Upper lobe of right lung (tissue), 1 donor: ENCODE measurements around the gene ZBTB7C. TPM values are rescaled to one million over a fixed set of nuclear protein-coding genes. Genes with fewer than 3 reads are reported as not detected.

Experiments used
- ATAC-seq: fragments of 200-7000 bp; cut with Tn5 transposase; one replicate; pipeline ENCODE4 v1.9.1; 2020; ENCODE audit warnings: mild to moderate bottlenecking, moderate library complexity
- DNase-seq: peaks from one replicate; pipeline ENCODE4 v3.0.0-alpha.2; 2020
- H3K27ac ChIP-seq: fragments of 200-600 bp; one replicate; pipeline ENCODE4 v1.8.0; 2022
- H3K27me3 ChIP-seq: fragments of 200-600 bp; one replicate; pipeline ENCODE4 v1.8.0; 2022; ENCODE audit warnings: mild to moderate bottlenecking
- H3K36me3 ChIP-seq: fragments of 200-600 bp; one replicate; pipeline ENCODE4 v1.8.0; 2022
- H3K4me1 ChIP-seq: fragments of 200-600 bp; one replicate; pipeline ENCODE4 v1.8.0; 2022
- H3K4me3 ChIP-seq: fragments of 200-600 bp; one replicate; pipeline ENCODE4 v1.8.0; 2022; ENCODE audit warnings: mild to moderate bottlenecking
- H3K9me3 ChIP-seq: fragments of 200-600 bp; one replicate; pipeline ENCODE4 v1.8.0; 2022
- CTCF ChIP-seq: fragments of 200-600 bp; IDR thresholded peaks from one replicate; pipeline ENCODE4 v1.8.0; 2022; ENCODE audit warnings: antibody characterized with exemption
- intact Hi-C: fragments of 100-400 bp; cut with DNase I; formaldehyde crosslinking; loops from one replicate; pipeline ENCODE4 v1.11.0; 2022
- total RNA-seq: library from RNA; stranded (reverse); fragmentation: NEBNext Ultra II Directional; extraction: Animal tissue kit (Norgen Biotek cat#: 25700); gene quantifications from one replicate; pipeline ENCODE4 v1.2.1, GENCODE V29; 2021
- donor health status: DM: no; HTN: yes; CAD: no; lungs with severe emphysema.

The ZBTB7C gene
- total RNA-seq, 1 donor from 2014 or later = 17.7 TPM

DNA sequence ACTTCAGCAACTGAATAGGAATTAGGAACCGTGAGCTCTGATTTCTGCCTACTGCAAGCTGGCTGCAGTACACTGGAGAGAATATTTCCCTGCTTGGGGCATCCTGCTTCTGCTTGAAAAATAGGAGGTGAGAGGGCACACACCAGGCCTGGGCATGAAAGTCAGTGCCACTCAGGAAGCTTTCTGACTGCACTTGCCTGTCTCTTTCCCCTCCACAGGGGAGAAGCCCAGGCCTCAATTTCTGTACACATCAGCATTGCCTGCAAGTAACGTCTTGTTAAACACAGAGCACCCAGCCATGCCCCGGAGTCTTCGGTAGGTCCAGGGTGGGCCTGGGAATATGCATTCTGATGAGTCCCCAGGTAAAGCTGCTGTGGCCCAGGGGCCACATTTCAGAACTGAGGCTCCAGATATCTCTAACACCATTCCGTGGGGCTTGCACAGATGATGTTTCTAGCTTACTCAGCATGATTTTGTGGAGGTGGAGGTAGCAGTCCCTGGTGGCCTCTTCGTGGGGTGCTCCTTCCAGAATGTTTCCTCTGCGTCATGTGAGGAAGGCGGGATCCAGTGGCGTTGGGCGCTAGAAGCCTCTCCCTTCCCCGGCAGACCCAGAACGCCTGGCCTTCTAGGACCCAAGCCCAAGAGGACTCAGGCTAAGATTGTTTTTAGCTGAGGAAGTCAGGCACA lies 114.1 kb downstream of the ZBTB7C start:
- no peak for ATAC-seq
- no peak overlapping the region for H3K27ac ChIP-seq

DNA sequence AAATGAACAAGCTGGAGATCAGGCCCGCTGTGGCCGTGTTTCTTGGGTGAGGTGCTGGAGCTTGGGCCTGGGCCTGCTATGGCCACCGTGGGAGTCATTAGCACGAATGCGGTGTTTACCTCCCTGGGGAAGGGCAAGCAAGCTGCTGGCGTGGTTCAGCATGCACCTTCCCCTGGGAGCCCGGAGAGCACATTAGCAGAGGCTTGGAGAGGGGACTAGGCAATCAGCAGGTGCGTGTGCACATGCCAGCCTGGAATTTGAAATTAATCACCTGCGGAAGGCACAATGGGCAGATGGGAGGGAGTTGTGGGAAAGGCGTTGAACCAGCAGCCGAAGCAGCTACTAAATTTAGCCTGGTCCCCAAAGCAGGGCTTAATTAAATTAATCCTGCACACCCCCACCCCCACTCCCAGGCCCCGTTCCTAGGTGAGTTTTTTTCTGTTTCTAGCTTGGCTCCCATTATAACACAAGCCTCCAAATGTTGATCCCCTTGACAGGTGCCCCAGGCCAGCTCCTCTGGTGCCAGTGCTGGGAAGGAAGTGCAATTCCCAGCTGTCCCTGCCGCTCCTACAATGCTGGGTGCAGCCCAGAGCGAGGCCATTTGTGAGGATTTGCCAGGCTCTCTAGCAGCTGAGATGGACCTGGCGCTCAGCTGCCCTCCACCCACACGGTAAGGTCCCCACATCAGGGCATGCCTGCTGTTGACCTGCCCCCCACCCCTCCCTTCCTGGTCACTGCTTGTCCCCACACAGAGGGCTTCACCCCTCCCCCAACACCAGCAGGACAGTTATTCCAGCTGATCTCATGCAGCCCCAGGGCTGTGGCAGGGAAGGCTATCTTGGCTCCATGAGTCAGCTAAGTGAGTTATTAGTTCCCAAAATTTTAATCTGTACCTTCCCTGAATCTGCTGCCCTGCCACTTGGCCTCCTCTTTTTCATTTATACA lies 115.0 kb downstream of the ZBTB7C start:
- ATAC-seq = no peak
- Histone ChIP-seq H3K9me3 (no peaks in the 10 kb centered on the region), H3K27me3 (no peaks in the 10 kb centered on the region), H3K4me3 (no peak overlapping the region), H3K36me3 (no peaks in the 10 kb centered on the region), H3K27ac (no peak overlapping the region), H3K4me1 (no peaks in the 10 kb centered on the region)
- intact Hi-C loops = no loop called here
- peak; percentile 47 for DNase-seq
- TF ChIP-seq CTCF = no peak

More for the DNA sequence above, 114.1 kb downstream of the ZBTB7C start:
- intact Hi-C loops = no loop called here
- peak; percentile 39 for DNase-seq
- TF ChIP-seq CTCF = no peak
- H3K27me3 ChIP-seq = no peaks in the 10 kb centered on the region
- no peaks in the 10 kb centered on the region for H3K4me1 ChIP-seq
- no peaks in the 10 kb centered on the region for H3K9me3 ChIP-seq
- no peak overlapping the region for H3K4me3 ChIP-seq
- H3K36me3 ChIP-seq = no peaks in the 10 kb centered on the region

DNA sequence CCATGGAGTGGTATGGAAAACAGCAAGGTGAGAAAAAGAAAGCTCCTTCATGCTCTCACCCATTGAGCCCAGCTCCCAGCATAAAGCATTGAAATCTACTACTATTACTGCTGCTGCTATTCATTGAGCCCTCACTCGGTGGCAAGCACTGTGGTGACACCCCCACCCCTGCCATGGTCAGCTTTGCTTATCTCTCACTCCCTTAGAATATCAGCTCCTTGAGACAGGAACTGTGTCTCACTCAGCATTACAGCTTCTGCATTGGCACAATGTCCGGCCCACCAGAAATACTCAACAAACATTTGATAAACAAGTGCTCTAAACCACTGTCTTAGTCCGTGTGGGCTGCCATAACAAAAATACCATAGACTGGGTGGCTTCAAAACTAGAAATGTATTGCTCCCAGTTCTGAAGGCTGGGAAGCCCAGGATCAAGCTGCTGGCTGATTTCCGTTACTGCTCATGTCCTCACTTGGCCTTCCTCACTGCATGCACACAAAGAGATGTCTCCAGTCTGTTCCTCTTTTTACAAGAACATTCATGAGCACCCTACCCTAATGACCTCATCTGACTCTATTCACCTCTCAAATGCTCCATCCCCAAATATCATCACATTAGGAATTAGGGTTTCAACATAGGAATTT lies 116.3 kb downstream of the ZBTB7C start:
- DNase-seq = no peak
- Histone ChIP-seq H3K27me3 (no peaks in the 10 kb centered on the region), H3K4me1 (no peaks in the 10 kb centered on the region), H3K4me3 (no peak overlapping the region), H3K9me3 (no peaks in the 10 kb centered on the region), H3K36me3 (no peaks in the 10 kb centered on the region), H3K27ac (no peak overlapping the region)
- ATAC-seq = no peak
- TF ChIP-seq CTCF = no peak
- intact Hi-C loops = no loop called here

- H3K27ac ChIP-seq = no peak overlapping the region
- DNase-seq (no peak), ATAC-seq (peak; percentile 30)
- H3K27me3 ChIP-seq = no peaks in the 10 kb centered on the region
- H3K4me1 ChIP-seq = no peaks in the 10 kb centered on the region
- H3K36me3 ChIP-seq = no peaks in the 10 kb centered on the region
- H3K4me3 ChIP-seq = no peak overlapping the region
- intact Hi-C loops = no loop called here
- H3K9me3 ChIP-seq = no peaks in the 10 kb centered on the region
- TF ChIP-seq CTCF = no peak
These were observed 117.0 kb downstream of the ZBTB7C start for GRCh38 chr18:48292229-48292628.

DNA sequence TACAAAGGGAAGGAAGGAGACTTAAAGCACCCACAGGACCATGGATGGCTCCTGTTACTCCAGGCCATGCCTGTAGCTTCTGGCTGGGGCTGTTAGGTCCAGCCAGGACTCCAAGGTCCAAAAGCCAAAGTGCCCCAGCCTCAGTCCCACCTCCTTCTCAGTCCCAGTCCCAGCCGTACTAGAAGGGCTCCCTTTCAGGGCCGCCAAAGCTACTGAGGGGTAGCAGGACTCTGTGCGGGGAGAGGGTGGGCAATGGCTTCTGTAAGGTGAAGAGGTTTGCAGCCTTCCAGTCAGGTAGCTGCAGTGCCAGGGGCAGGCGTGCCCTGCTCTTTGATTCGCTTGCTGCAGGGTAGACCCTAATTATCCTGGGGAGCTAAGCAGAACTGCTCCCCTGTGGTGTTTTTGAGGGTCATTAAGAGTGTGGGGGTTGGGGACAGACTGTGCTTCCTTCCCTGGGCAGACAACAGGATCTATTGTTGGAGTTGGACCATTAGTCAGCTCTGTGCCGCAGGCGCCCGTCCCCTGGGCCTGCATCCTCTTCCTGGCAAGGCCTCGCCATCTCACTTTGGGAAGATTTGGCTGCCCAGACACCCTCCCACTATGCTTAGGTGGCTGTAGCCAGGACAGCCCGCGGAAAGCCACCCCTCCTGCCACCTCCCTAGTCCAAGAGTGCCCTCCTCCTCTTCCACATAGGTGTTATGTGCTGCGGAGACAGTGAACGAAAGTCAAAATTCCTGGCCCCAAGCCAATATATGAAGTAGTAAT lies 118.8 kb downstream of the ZBTB7C start:
- Histone ChIP-seq H3K9me3 (no peaks in the 10 kb centered on the region), H3K27ac (no peak overlapping the region), H3K36me3 (no peaks in the 10 kb centered on the region), H3K27me3 (no peaks in the 10 kb centered on the region), H3K4me1 (no peaks in the 10 kb centered on the region), H3K4me3 (no peak overlapping the region)
- no peak for TF ChIP-seq CTCF
- intact Hi-C loops = no loop called here
- ATAC-seq (no peak), DNase-seq (no peak)
